Fibroblast of lung (primary cell): ENCODE results near the gene PGF.

ENCODE experiments used
- CTCF ChIP-seq, 2 donors: IDR thresholded peaks in 1 of 2; conservative IDR thresholded peaks in 1 of 2; 1 replicate in 1 of 2; 2 replicates in 1 of 2; pipeline ENCODE4 v1.5.1; 2011 to 2012; ENCODE audit warnings: low read length in 2 of 2, control low read depth in 1 of 2, inconsistent platforms in 1 of 2, low read depth in 1 of 2, mild to moderate bottlenecking in 1 of 2
- EZH2 ChIP-seq: IDR thresholded peaks from 2 replicates; pipeline ENCODE4 v1.5.1; 2012; ENCODE audit warnings: low read length, control low read depth, mild to moderate bottlenecking; ENCODE audit errors: missing control alignments

GRCh38 chr14:74981462-74981782, 26.0 kb upstream of the PGF start:
- TF ChIP-seq CTCF (conservative IDR thresholded peaks at IDR 0.05 in 1 of 2, IDR thresholded peaks at IDR 0.05 in 1 of 2; ENCODE audit: low read depth in 1 of 2, low read length in 2 of 2) (no peak), EZH2 (no peak)
